GM18858 (cell line): Measurements from ENCODE around the gene NOL4L.

Experiments
- ATAC-seq: cut with Tn5 transposase; IDR thresholded peaks from one replicate; pipeline ENCODE4 v1.9.1; 2021; ENCODE audit not compliant: unreplicated experiment

NOL4L gene

GRCh38 chr20:32488066-32488838 is 96.9 kb downstream of the NOL4L start:
- no peak for ATAC-seq

GRCh38 chr20:32487381-32487780 is 97.8 kb downstream of the NOL4L start:
- no peak for ATAC-seq

- ATAC-seq: no peak
These were observed 99.2 kb downstream of the NOL4L start for GRCh38 chr20:32485770-32486478.

GRCh38 chr20:32484958-32485769 is 100.0 kb downstream of the NOL4L start:
- ATAC-seq: peak; percentile 65

- ATAC-seq: no peak
These were observed 100.7 kb downstream of the NOL4L start for GRCh38 chr20:32484225-32484957.

GRCh38 chr20:32483351-32484224 is 101.5 kb downstream of the NOL4L start:
- ATAC-seq: no peak

- ATAC-seq: no peak
These were observed 102.5 kb downstream of the NOL4L start for GRCh38 chr20:32482442-32483261.

- no peak for ATAC-seq
These were observed 103.0 kb downstream of the NOL4L start for GRCh38 chr20:32482143-32482441.

GRCh38 chr20:32481311-32482142 is 103.6 kb downstream of the NOL4L start:
- ATAC-seq: no peak

GRCh38 chr20:32480371-32481241 is 104.5 kb downstream of the NOL4L start:
- no peak for ATAC-seq

- no peak for ATAC-seq
These were observed 105.4 kb downstream of the NOL4L start for GRCh38 chr20:32479697-32480171.

- no peak for ATAC-seq
These were observed 106.1 kb downstream of the NOL4L start for GRCh38 chr20:32479012-32479411.

- ATAC-seq: no peak
These were observed 106.6 kb downstream of the NOL4L start for GRCh38 chr20:32478576-32478975.

- ATAC-seq: no peak
These were observed 107.3 kb downstream of the NOL4L start for GRCh38 chr20:32477594-32478512.

GRCh38 chr20:32476684-32477593 is 108.2 kb downstream of the NOL4L start:
- ATAC-seq: no peak
